DND-41 (cell line): ENCODE data around the gene UBTD1.

Source experiments
- CTCF ChIP-seq: IDR thresholded peaks from 2 replicates; pipeline ENCODE4 v1.5.1; 2012; ENCODE audit warnings: borderline replicate concordance, low read length, moderate library complexity, mild to moderate bottlenecking; ENCODE audit not compliant: poor library complexity, severe bottlenecking; ENCODE audit errors: extremely low read depth
- EZH2 ChIP-seq: IDR thresholded peaks from 3 replicates; pipeline ENCODE4 v1.6.1; 2012; ENCODE audit warnings: borderline replicate concordance, low read depth, mild to moderate bottlenecking, moderate library complexity, low read length, inconsistent platforms; ENCODE audit not compliant: severe bottlenecking

- TF ChIP-seq EZH2 (no peak), CTCF (no peak)
Observed at GRCh38 chr10:97459111-97459510, 39.6 kb upstream of the UBTD1 start.
